Measurements from ENCODE around the gene PGM2.

PGM2 gene

GRCh38 chr4:37889849-37890800 is 63.6 kb downstream of the PGM2 start:
- no peak for TF ChIP-seq CTCF (IDR thresholded peaks at IDR 0.05; ENCODE audit: low read depth, low read length)
- H3K4me3 ChIP-seq (ENCODE audit: low read depth, low read length), result peak overlapping the region; percentile 65

- TF ChIP-seq CTCF (IDR thresholded peaks at IDR 0.05; ENCODE audit: low read depth, low read length), result no peak
- H3K4me3 ChIP-seq (ENCODE audit: low read depth, low read length), result peak within 1 kb of the TSS; percentile 65
These were observed 64.3 kb downstream of the PGM2 start, which contains the start of gene TBC1D1 for GRCh38 chr4:37890801-37891259. Gene TBC1D1, plus strand, starts transcription at chr4:37891084. Its CDS starts 11,012 bp downstream, at chr4:37902096.

GRCh38 chr4:37891260-37892159 is 65.0 kb downstream of the PGM2 start:
- peak overlapping the region; percentile 65 for H3K4me3 ChIP-seq (ENCODE audit: low read depth, low read length)
- TF ChIP-seq CTCF (IDR thresholded peaks at IDR 0.05; ENCODE audit: low read depth, low read length), result no peak

- H3K4me3 ChIP-seq (ENCODE audit: low read depth, low read length), result no peak overlapping the region
- TF ChIP-seq CTCF (IDR thresholded peaks at IDR 0.05; ENCODE audit: low read depth, low read length), result no peak
These were observed 66.2 kb downstream of the PGM2 start for GRCh38 chr4:37892641-37893040.

GRCh38 chr4:37893164-37893563 is 66.7 kb downstream of the PGM2 start:
- no peak overlapping the region for H3K4me3 ChIP-seq (ENCODE audit: low read depth, low read length)
- no peak for TF ChIP-seq CTCF (IDR thresholded peaks at IDR 0.05; ENCODE audit: low read depth, low read length)

GRCh38 chr4:37895271-37895670 is 68.8 kb downstream of the PGM2 start:
- no peak for TF ChIP-seq CTCF (IDR thresholded peaks at IDR 0.05; ENCODE audit: low read depth, low read length)
- no peak overlapping the region for H3K4me3 ChIP-seq (ENCODE audit: low read depth, low read length)
